ENCODE results near the gene GJB4. TPM values are rescaled to one million over a fixed set of nuclear protein-coding genes. Genes with fewer than 3 reads are reported as not detected.

Gene GJB4
- total RNA-seq, 2 experiments from 2014 or later = not detected

DNA sequence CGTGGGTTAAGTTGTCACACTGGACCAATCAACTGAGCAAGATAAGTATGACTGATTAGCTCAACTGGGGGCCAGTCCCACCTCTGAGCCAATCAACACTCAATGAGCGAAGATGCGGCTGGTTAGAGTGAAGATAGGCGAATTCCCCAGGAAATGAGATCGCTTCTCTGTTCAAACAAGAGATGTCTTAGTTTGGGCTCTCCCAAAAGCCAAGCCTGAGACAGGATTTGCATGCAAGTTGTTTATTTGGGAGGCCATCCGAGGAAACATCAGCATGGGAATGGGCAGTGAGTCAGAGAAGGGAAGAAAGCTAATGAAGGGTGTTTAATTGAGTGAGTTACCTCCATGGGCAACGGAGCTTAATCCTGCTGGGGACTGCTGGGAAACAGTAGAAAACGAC is 9.5 kb upstream of the GJB4 start:
- POLR2A ChIA-PET = no interaction called here
- Mint-ChIP-seq H3K4me1 (ENCODE audit: low read depth) (no peaks in the 10 kb centered on the region), H3K27me3 (peaks cover 4% of the 10 kb centered on the region), H3K36me3 (ENCODE audit: low read depth) (no peaks in the 10 kb centered on the region), H3K9me3 (no peaks in the 10 kb centered on the region), H3K4me3 (no peak overlapping the region), H3K27ac (no peak overlapping the region)
- Histone ChIP-seq H3K4me1 (ENCODE audit: insufficient read depth, low read length) (no peaks in the 10 kb centered on the region), H3K27ac (ENCODE audit: low read depth in 1 of 2, low read length in 2 of 2) (no peak overlapping the region), H3K36me3 (ENCODE audit: insufficient read depth, low read length) (no peaks in the 10 kb centered on the region), H3K27me3 (ENCODE audit: control insufficient read depth in 1 of 2, insufficient read depth in 2 of 2, low read length in 2 of 2) (peaks cover 0 to under 1% of the 10 kb centered on the region in 2 experiments), H3K4me3 (ENCODE audit: low read length) (no peak overlapping the region), H3K9me3 (ENCODE audit: control insufficient read depth in 1 of 2, insufficient read depth in 1 of 2, low read length in 2 of 2) (no peaks in the 10 kb centered on the region)
- DNase-seq = no peak
- TF ChIP-seq, protein P1, sequence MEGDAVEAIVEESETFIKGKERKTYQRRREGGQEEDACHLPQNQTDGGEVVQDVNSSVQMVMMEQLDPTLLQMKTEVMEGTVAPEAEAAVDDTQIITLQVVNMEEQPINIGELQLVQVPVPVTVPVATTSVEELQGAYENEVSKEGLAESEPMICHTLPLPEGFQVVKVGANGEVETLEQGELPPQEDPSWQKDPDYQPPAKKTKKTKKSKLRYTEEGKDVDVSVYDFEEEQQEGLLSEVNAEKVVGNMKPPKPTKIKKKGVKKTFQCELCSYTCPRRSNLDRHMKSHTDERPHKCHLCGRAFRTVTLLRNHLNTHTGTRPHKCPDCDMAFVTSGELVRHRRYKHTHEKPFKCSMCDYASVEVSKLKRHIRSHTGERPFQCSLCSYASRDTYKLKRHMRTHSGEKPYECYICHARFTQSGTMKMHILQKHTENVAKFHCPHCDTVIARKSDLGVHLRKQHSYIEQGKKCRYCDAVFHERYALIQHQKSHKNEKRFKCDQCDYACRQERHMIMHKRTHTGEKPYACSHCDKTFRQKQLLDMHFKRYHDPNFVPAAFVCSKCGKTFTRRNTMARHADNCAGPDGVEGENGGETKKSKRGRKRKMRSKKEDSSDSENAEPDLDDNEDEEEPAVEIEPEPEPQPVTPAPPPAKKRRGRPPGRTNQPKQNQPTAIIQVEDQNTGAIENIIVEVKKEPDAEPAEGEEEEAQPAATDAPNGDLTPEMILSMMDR (IDR thresholded peaks at IDR 0.05) = no peak
- no peak for ATAC-seq (ENCODE audit: poor library complexity)
- CTCF ChIA-PET = no interaction called here
- intact Hi-C loops (cut with DNase I, micrococcal nuclease) = no loop called here

DNA sequence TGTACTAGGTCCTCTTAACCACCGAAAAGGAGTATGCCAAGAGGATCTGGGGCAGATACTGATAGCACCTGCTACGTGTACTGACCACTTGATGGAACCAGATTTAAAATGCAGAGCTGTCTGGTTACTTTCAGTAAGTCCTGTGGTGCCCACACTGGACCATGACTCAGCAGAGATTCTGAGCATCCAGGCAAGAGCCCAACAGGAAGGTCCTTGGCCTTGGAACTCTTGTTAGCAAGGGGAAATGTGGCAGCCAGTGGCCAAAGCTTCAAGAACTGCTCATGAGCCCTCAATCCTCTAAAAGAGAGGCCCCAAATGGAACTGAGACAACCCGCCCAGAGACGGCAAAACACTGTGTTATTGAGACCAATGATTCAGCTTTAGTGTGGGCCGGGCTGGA is 8.9 kb upstream of the GJB4 start:
- H3K4me1 ChIP-seq (ENCODE audit: insufficient read depth, low read length) = no peaks in the 10 kb centered on the region
- Mint-ChIP-seq H3K9me3 (no peaks in the 10 kb centered on the region), H3K27me3 (peaks cover 4% of the 10 kb centered on the region), H3K4me3 (no peak overlapping the region), H3K4me1 (ENCODE audit: low read depth) (no peaks in the 10 kb centered on the region), H3K36me3 (ENCODE audit: low read depth) (no peaks in the 10 kb centered on the region), H3K27ac (no peak overlapping the region)
- H3K4me3 ChIP-seq (ENCODE audit: low read length) = no peak overlapping the region
- intact Hi-C loops (cut with DNase I, micrococcal nuclease) = no loop called here
- no peaks in the 10 kb centered on the region for H3K9me3 ChIP-seq (ENCODE audit: control insufficient read depth in 1 of 2, insufficient read depth in 1 of 2, low read length in 2 of 2)
- no peak overlapping the region for H3K27ac ChIP-seq (ENCODE audit: low read depth in 1 of 2, low read length in 2 of 2)
- CTCF ChIA-PET = no interaction called here
- DNase-seq (no peak), ATAC-seq (ENCODE audit: poor library complexity) (no peak)
- TF ChIP-seq, protein P1 (IDR thresholded peaks at IDR 0.05) = no peak
- H3K36me3 ChIP-seq (ENCODE audit: insufficient read depth, low read length) = no peaks in the 10 kb centered on the region
- peaks cover 0 to 2% of the 10 kb centered on the region in 2 experiments for H3K27me3 ChIP-seq (ENCODE audit: control insufficient read depth in 1 of 2, insufficient read depth in 2 of 2, low read length in 2 of 2)
- POLR2A ChIA-PET = no interaction called here

DNA sequence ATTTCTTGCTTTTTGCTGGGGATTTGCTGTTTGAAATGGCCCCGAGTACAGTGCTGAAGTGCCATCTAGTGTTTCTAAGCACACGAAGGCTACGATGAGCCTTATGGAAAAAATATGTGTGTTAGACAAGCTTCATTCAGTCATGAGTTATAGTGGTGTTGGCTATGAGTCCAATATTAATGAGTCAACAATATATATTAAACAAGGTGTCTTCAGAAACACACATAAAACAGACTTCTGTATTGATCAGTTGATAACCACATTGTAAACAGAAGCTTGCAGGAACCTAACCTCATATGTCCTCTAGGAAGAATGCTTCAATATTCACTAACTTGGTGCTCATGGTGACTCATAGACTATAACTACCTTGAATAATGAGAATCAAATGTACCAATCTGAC is 6.4 kb upstream of the GJB4 start:
- ATAC-seq (ENCODE audit: poor library complexity) (no peak), DNase-seq (no peak)
- H3K36me3 Mint-ChIP-seq (ENCODE audit: low read depth) = no peaks in the 10 kb centered on the region
- CTCF ChIA-PET = no interaction called here
- peaks cover 7% of the 10 kb centered on the region for H3K27me3 Mint-ChIP-seq
- Histone ChIP-seq H3K4me3 (ENCODE audit: low read length) (no peak overlapping the region), H3K4me1 (ENCODE audit: insufficient read depth, low read length) (no peaks in the 10 kb centered on the region), H3K27me3 (ENCODE audit: control insufficient read depth in 1 of 2, insufficient read depth in 2 of 2, low read length in 2 of 2) (peaks cover 0 to 2% of the 10 kb centered on the region in 2 experiments), H3K27ac (ENCODE audit: low read depth in 1 of 2, low read length in 2 of 2) (no peak overlapping the region), H3K9me3 (ENCODE audit: control insufficient read depth in 1 of 2, insufficient read depth in 1 of 2, low read length in 2 of 2) (no peaks in the 10 kb centered on the region), H3K36me3 (ENCODE audit: insufficient read depth, low read length) (no peaks in the 10 kb centered on the region)
- intact Hi-C loops (cut with DNase I, micrococcal nuclease) = no loop called here
- H3K27ac Mint-ChIP-seq = no peak overlapping the region
- no peaks in the 10 kb centered on the region for H3K9me3 Mint-ChIP-seq
- POLR2A ChIA-PET = no interaction called here
- no peaks in the 10 kb centered on the region for H3K4me1 Mint-ChIP-seq (ENCODE audit: low read depth)
- no peak overlapping the region for H3K4me3 Mint-ChIP-seq
- TF ChIP-seq, protein P1 (IDR thresholded peaks at IDR 0.05) = no peak
